ENCODE data around the gene STX8. TPM values are rescaled to one million over a fixed set of nuclear protein-coding genes. Genes with fewer than 3 reads are reported as not detected.
A peak's percentile ranks its signal among the peaks of the same experiment; 100 is the strongest.

Gene STX8
- total and polyA plus RNA-seq, 9 of the 15 experiments (the other 6 are each of a cell fraction or from before 2014, with no cell fraction given), result 14.6 to 42.5 (median 22.1) TPM

DNA sequence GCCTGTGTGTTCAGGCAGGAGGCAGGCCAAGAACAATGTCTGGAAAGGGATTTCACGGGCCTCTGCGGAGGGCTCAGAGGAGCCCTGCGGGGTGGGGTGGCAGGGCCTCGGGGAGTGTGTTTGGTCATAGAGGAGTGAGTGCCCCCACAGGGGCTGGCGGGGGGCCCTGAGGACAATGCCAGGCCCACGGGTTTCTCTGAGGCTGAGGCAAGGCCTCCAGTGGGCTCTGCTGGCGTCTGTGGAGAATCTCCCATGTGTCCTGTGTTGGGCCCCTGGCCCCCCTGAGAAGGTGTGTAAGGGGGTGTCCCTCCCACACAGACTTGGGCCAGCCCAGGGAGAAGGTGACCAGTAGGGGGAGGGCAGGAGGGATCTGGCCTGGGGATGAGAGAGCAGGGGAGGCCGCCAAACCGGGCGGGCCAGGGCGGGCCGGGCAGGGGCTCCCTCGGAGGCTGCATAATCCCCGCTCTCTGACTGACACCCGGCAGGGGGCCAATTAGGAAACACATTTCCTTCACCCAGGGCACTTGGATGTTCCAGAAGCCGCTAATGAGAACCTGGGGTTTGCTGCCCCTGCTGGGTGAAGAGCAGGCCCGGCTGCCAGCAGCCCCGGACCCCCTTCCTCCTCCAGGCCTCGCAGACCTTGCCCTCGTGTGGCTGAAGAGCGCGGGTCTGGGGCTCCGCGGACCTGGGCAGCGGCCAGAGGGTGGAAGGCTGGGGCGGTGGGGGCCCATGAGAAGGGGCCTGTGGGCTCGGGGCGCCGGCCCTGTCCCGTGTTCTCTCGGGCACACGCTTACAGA, 350.1 kb downstream of the STX8 start:
- peak in 1 of 4 experiments; percentile 10 for DNase-seq (ENCODE audit: extremely low read depth in 1 of 4, low spot score in 3 of 4)
- Histone ChIP-seq H3K27ac (ENCODE audit: extremely low read depth, low read depth, low read length) (no peak overlapping the region), H3K27me3 (ENCODE audit: control insufficient read depth in 2 of 2, insufficient read depth in 2 of 2, low read length in 2 of 2) (peaks cover 0 to 6% of the 10 kb centered on the region in 2 experiments; a peak in 1 of 5 replicates), H3K9me1 (ENCODE audit: control insufficient read depth, insufficient read depth, low read length) (no peaks in the 10 kb centered on the region), H3K79me2 (ENCODE audit: control insufficient read depth, insufficient read depth, low read length) (no peaks in the 10 kb centered on the region), H3K4me2 (ENCODE audit: insufficient read depth, low read length) (no peak overlapping the region), H2AFZ (ENCODE audit: low read depth, low read length) (no peak overlapping the region), H3K36me3 (ENCODE audit: control insufficient read depth, insufficient read depth, low read length) (no peaks in the 10 kb centered on the region), H3K9ac (ENCODE audit: insufficient read depth in 1 of 2, low read depth in 2 of 2, low read length in 2 of 2) (no peak overlapping the region), H3K9me3 (replicated peaks; ENCODE audit: control insufficient read depth, insufficient read depth, low read depth, low read length) (no peaks in the 10 kb centered on the region), H4K20me1 (replicated peaks; ENCODE audit: control insufficient read depth, insufficient read depth, low read length) (no peaks in the 10 kb centered on the region), H3K4me1 (replicated peaks in 1 of 2; ENCODE audit: control insufficient read depth in 2 of 2, insufficient read depth in 2 of 2, low read length in 2 of 2) (peaks cover 0 to 3% of the 10 kb centered on the region in 2 experiments; a peak in 2 of 5 replicates), H3K4me3 (no peak overlapping the region)
- FAIRE-seq, result no peak
- 1% methylated on average over 14 of the region's 32 CpGs for WGBS (ENCODE audit: insufficient coverage, low coverage, missing lambda C conversion rate)
- intact Hi-C loops (cut with micrococcal nuclease) (no loop called here), in situ Hi-C loops (cut with MboI) (no loop called here)
- TF ChIP-seq DMBX1 (CRISPR knock-in tag; IDR thresholded peaks at IDR 0.05; ENCODE audit: borderline replicate concordance) (no peak), HNRNPL (IDR thresholded peaks at IDR 0.05; ENCODE audit: low read depth, low read length) (no peak), ZNF124 (CRISPR knock-in tag; IDR thresholded peaks at IDR 0.05) (no peak), KDM5B (IDR thresholded peaks at IDR 0.05; ENCODE audit: insufficient replicate concordance, low read depth, low read length) (no peak), NRF1 (conservative IDR thresholded peaks at IDR 0.05 in 1 of 2, IDR thresholded peaks at IDR 0.05 in 1 of 2) (no peak), MAFF (IDR thresholded peaks at IDR 0.05; ENCODE audit: low read length) (no peak), TAF15 (IDR thresholded peaks at IDR 0.05; ENCODE audit: low read depth, low read length) (no peak)
- TF ChIP-seq, protein P1, sequence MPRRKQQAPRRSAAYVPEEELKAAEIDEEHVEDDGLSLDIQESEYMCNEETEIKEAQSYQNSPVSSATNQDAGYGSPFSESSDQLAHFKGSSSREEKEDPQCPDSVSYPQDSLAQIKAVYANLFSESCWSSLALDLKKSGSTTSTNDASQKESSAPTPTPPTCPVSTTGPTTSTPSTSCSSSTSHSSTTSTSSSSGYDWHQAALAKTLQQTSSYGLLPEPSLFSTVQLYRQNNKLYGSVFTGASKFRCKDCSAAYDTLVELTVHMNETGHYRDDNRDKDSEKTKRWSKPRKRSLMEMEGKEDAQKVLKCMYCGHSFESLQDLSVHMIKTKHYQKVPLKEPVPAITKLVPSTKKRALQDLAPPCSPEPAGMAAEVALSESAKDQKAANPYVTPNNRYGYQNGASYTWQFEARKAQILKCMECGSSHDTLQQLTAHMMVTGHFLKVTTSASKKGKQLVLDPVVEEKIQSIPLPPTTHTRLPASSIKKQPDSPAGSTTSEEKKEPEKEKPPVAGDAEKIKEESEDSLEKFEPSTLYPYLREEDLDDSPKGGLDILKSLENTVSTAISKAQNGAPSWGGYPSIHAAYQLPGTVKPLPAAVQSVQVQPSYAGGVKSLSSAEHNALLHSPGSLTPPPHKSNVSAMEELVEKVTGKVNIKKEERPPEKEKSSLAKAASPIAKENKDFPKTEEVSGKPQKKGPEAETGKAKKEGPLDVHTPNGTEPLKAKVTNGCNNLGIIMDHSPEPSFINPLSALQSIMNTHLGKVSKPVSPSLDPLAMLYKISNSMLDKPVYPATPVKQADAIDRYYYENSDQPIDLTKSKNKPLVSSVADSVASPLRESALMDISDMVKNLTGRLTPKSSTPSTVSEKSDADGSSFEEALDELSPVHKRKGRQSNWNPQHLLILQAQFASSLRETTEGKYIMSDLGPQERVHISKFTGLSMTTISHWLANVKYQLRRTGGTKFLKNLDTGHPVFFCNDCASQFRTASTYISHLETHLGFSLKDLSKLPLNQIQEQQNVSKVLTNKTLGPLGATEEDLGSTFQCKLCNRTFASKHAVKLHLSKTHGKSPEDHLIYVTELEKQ (CRISPR knock-in tag; IDR thresholded peaks at IDR 0.05), result no peak
- TF ChIP-seq, protein P2, sequence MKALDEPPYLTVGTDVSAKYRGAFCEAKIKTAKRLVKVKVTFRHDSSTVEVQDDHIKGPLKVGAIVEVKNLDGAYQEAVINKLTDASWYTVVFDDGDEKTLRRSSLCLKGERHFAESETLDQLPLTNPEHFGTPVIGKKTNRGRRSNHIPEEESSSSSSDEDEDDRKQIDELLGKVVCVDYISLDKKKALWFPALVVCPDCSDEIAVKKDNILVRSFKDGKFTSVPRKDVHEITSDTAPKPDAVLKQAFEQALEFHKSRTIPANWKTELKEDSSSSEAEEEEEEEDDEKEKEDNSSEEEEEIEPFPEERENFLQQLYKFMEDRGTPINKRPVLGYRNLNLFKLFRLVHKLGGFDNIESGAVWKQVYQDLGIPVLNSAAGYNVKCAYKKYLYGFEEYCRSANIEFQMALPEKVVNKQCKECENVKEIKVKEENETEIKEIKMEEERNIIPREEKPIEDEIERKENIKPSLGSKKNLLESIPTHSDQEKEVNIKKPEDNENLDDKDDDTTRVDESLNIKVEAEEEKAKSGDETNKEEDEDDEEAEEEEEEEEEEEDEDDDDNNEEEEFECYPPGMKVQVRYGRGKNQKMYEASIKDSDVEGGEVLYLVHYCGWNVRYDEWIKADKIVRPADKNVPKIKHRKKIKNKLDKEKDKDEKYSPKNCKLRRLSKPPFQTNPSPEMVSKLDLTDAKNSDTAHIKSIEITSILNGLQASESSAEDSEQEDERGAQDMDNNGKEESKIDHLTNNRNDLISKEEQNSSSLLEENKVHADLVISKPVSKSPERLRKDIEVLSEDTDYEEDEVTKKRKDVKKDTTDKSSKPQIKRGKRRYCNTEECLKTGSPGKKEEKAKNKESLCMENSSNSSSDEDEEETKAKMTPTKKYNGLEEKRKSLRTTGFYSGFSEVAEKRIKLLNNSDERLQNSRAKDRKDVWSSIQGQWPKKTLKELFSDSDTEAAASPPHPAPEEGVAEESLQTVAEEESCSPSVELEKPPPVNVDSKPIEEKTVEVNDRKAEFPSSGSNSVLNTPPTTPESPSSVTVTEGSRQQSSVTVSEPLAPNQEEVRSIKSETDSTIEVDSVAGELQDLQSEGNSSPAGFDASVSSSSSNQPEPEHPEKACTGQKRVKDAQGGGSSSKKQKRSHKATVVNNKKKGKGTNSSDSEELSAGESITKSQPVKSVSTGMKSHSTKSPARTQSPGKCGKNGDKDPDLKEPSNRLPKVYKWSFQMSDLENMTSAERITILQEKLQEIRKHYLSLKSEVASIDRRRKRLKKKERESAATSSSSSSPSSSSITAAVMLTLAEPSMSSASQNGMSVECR (CRISPR knock-in tag; IDR thresholded peaks at IDR 0.05), result no peak
- ATAC-seq, result no peak
- CTCF ChIA-PET (ENCODE audit: low intra/inter-chr PET ratio), result no interaction called here
- BruUV-seq (replicated peaks), result no TSS peak
- POLR2A ChIA-PET, result interaction anchor here (0.7 kb wide), 1 partner anchor 324 kb away, joined by 3 read pairs; no protein-coding TSS in a partner anchor
